ENCODE measurements around the gene ZSCAN21. TPM values are rescaled to one million over a fixed set of nuclear protein-coding genes. Genes with fewer than 3 reads are reported as not detected.

Gene ZSCAN21
- total RNA-seq, 1 donor from 2014 or later, result 11.1 TPM

DNA sequence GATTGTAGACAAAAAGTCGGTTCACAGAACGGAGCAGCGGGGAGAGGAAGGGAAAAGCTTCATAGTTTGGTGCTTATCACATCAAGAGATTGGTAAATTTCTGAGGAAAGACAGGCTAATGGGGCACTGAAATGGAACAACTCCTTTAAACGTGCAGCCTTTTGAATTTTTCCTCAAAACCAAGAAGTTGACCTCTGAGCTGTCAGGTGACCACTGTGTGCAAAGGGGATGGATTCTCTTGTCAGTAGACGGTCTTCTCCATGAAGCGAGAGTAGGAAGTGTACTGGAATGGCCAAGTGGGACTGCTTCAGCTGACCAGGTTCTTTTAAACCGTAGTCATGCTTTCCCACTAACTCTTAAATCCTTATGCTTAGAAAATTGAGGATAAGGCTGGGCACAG lies 11.2 kb upstream of the ZSCAN21 start:
- Histone ChIP-seq H3K4me3 (ENCODE audit: insufficient read depth, low read depth, low read length) (no peak overlapping the region), H3K79me2 (ENCODE audit: insufficient read depth, low read length) (peaks cover 3% of the 10 kb centered on the region), H3K4me2 (ENCODE audit: low read length) (no peak overlapping the region), H3K4me1 (ENCODE audit: insufficient read depth, low read length) (no peaks in the 10 kb centered on the region), H3K27me3 (ENCODE audit: insufficient read depth, low read length) (no peaks in the 10 kb centered on the region), H3K9ac (ENCODE audit: low read length) (no peak overlapping the region), H3K27ac (ENCODE audit: low read depth, low read length) (no peak overlapping the region), H4K20me1 (ENCODE audit: insufficient read depth, low read length) (peaks cover 16% of the 10 kb centered on the region), H3K9me3 (ENCODE audit: insufficient read depth, low read depth, low read length) (no peaks in the 10 kb centered on the region), H3K36me3 (ENCODE audit: insufficient read depth, low read length) (peaks cover 40% of the 10 kb centered on the region), H2AFZ (ENCODE audit: low read depth, low read length) (no peak overlapping the region)
- Mint-ChIP-seq H3K4me3 (ENCODE audit: unreplicated experiment) (no peak overlapping the region), H3K4me1 (ENCODE audit: low read depth, unreplicated experiment) (peaks cover 7% of the 10 kb centered on the region), H3K9me3 (ENCODE audit: unreplicated experiment) (peaks cover 2% of the 10 kb centered on the region), H3K27ac (ENCODE audit: unreplicated experiment) (peak overlapping the region; percentile 26), H3K36me3 (ENCODE audit: low read depth, unreplicated experiment) (peaks cover 23% of the 10 kb centered on the region), H3K27me3 (ENCODE audit: low read depth, unreplicated experiment) (no peaks in the 10 kb centered on the region)
- FAIRE-seq (no peak), DNase-seq (ENCODE audit: low read depth) (no peak)
- TF ChIP-seq EZH2 (IDR thresholded peaks at IDR 0.05; ENCODE audit: insufficient read depth, low read length), result no peak
- TF ChIP-seq CTCF (IDR thresholded peaks at IDR 0.05; ENCODE audit: insufficient read depth, low read depth, low read length), result no peak

DNA sequence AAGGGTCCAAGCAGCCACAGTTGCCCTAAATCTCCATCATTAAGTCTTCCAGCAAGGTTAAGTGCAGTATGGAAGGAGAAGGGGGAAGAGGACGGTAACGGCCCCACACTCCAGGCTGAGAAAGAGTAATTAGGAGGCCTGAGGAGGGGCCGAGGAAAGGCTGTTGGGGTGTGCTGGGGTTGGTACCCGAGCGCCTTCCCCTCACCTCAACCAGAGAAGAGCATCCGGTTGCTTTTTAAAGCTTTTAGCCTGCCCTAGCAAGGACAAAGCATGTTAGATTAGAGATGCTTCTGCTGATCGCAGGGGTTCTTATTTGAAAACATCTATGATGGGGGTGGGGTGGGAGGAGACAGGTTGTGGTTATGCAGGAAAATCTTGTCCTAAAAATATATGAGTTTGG lies 9.0 kb upstream of the ZSCAN21 start:
- H3K4me2 ChIP-seq (ENCODE audit: low read length), result no peak overlapping the region
- Mint-ChIP-seq H3K4me1 (ENCODE audit: low read depth, unreplicated experiment) (peaks cover under 1% of the 10 kb centered on the region), H3K4me3 (ENCODE audit: unreplicated experiment) (no peak overlapping the region), H3K9me3 (ENCODE audit: unreplicated experiment) (no peaks in the 10 kb centered on the region), H3K27ac (ENCODE audit: unreplicated experiment) (no peak overlapping the region), H3K36me3 (ENCODE audit: low read depth, unreplicated experiment) (peaks cover 11% of the 10 kb centered on the region), H3K27me3 (ENCODE audit: low read depth, unreplicated experiment) (no peaks in the 10 kb centered on the region)
- H3K9ac ChIP-seq (ENCODE audit: low read length), result no peak overlapping the region
- H3K4me3 ChIP-seq (ENCODE audit: insufficient read depth, low read depth, low read length), result no peak overlapping the region
- no peaks in the 10 kb centered on the region for H3K27me3 ChIP-seq (ENCODE audit: insufficient read depth, low read length)
- no peak overlapping the region for H3K27ac ChIP-seq (ENCODE audit: low read depth, low read length)
- H3K4me1 ChIP-seq (ENCODE audit: insufficient read depth, low read length), result no peaks in the 10 kb centered on the region
- DNase-seq (ENCODE audit: low read depth) (no peak), FAIRE-seq (no peak)
- H3K79me2 ChIP-seq (ENCODE audit: insufficient read depth, low read length), result no peaks in the 10 kb centered on the region
- TF ChIP-seq EZH2 (IDR thresholded peaks at IDR 0.05; ENCODE audit: insufficient read depth, low read length) (no peak), CTCF (IDR thresholded peaks at IDR 0.05; ENCODE audit: insufficient read depth, low read depth, low read length) (no peak)
- no peak overlapping the region for H2AFZ ChIP-seq (ENCODE audit: low read depth, low read length)
- peaks cover 19% of the 10 kb centered on the region for H3K36me3 ChIP-seq (ENCODE audit: insufficient read depth, low read length)
- H3K9me3 ChIP-seq (ENCODE audit: insufficient read depth, low read depth, low read length), result no peaks in the 10 kb centered on the region
- peaks cover 5% of the 10 kb centered on the region for H4K20me1 ChIP-seq (ENCODE audit: insufficient read depth, low read length)

GRCh38 chr7:100044718-100045117 lies 4.9 kb upstream of the ZSCAN21 start:
- FAIRE-seq (no peak), DNase-seq (ENCODE audit: low read depth) (no peak)
- Histone ChIP-seq H3K36me3 (ENCODE audit: insufficient read depth, low read length) (no peaks in the 10 kb centered on the region), H3K9ac (ENCODE audit: low read length) (no peak overlapping the region), H3K4me3 (ENCODE audit: insufficient read depth, low read depth, low read length) (no peak overlapping the region), H3K27ac (ENCODE audit: low read depth, low read length) (no peak overlapping the region), H2AFZ (ENCODE audit: low read depth, low read length) (no peak overlapping the region), H3K79me2 (ENCODE audit: insufficient read depth, low read length) (no peaks in the 10 kb centered on the region), H3K4me1 (ENCODE audit: insufficient read depth, low read length) (no peaks in the 10 kb centered on the region), H4K20me1 (ENCODE audit: insufficient read depth, low read length) (no peaks in the 10 kb centered on the region), H3K9me3 (ENCODE audit: insufficient read depth, low read depth, low read length) (no peaks in the 10 kb centered on the region), H3K4me2 (ENCODE audit: low read length) (no peak overlapping the region), H3K27me3 (ENCODE audit: insufficient read depth, low read length) (no peaks in the 10 kb centered on the region)
- no peaks in the 10 kb centered on the region for H3K4me1 Mint-ChIP-seq (ENCODE audit: low read depth, unreplicated experiment)
- no peak overlapping the region for H3K4me3 Mint-ChIP-seq (ENCODE audit: unreplicated experiment)
- H3K36me3 Mint-ChIP-seq (ENCODE audit: low read depth, unreplicated experiment), result no peaks in the 10 kb centered on the region
- H3K27me3 Mint-ChIP-seq (ENCODE audit: low read depth, unreplicated experiment), result no peaks in the 10 kb centered on the region
- TF ChIP-seq CTCF (IDR thresholded peaks at IDR 0.05; ENCODE audit: insufficient read depth, low read depth, low read length) (no peak), EZH2 (IDR thresholded peaks at IDR 0.05; ENCODE audit: insufficient read depth, low read length) (no peak)
- no peaks in the 10 kb centered on the region for H3K9me3 Mint-ChIP-seq (ENCODE audit: unreplicated experiment)
- H3K27ac Mint-ChIP-seq (ENCODE audit: unreplicated experiment), result no peak overlapping the region
